ENCODE results near the gene MMP26. TPM values are rescaled to one million over a fixed set of nuclear protein-coding genes. Genes with fewer than 3 reads are reported as not detected.
"Not testable (repeated sequence)": the region's sequence is repeated elsewhere in the genome, so short reads cannot be mapped to it uniquely, and the experiment has no call there.

The MMP26 gene
- total RNA-seq, 1 donor from 2014 or later, result not detected

- not testable (repeated sequence) for DNase-seq (ENCODE audit: low spot score)
These were observed 18.3 kb downstream of the MMP26 start for GRCh38 chr11:4722616-4723534.

GRCh38 chr11:4727171-4727570 lies 22.6 kb downstream of the MMP26 start:
- DNase-seq (ENCODE audit: low spot score), result no peak

GRCh38 chr11:4740735-4741134 lies 36.2 kb downstream of the MMP26 start:
- no peak for DNase-seq (ENCODE audit: low spot score)

- no peak for DNase-seq (ENCODE audit: low spot score)
These were observed 43.9 kb downstream of the MMP26 start for GRCh38 chr11:4748438-4748837.

GRCh38 chr11:4751201-4751600 lies 46.6 kb downstream of the MMP26 start:
- DNase-seq (ENCODE audit: low spot score), result no peak

Other genes starting within 250 kb of the MMP26 start
- not detected for gene OR52K1, start 222.1 kb upstream of the MMP26 start, total RNA-seq
- not detected for gene OR52M1, start 159.6 kb upstream of the MMP26 start, total RNA-seq
- gene OR52I2, start 123.0 kb upstream of the MMP26 start, total RNA-seq, result not detected
- not detected for gene OR52I1, start 110.7 kb upstream of the MMP26 start, total RNA-seq
- 4.2 TPM for gene TRIM68, start 96.6 kb upstream of the MMP26 start, total RNA-seq
- not detected for gene OR51D1, start 67.3 kb upstream of the MMP26 start, total RNA-seq
- 1.5 TPM for gene OR51E1, start 60.8 kb upstream of the MMP26 start, total RNA-seq
- gene OR51E2, start 6.9 kb upstream of the MMP26 start, total RNA-seq, result not detected
- gene OR51F1, start 65.2 kb downstream of the MMP26 start, total RNA-seq, result not detected
- gene OR52R1, start 99.6 kb downstream of the MMP26 start, total RNA-seq, result not detected
- gene OR51F2, start 116.5 kb downstream of the MMP26 start, total RNA-seq, result not detected
- not detected for gene OR51S1, start 144.4 kb downstream of the MMP26 start, total RNA-seq
- not detected for gene OR51T1, start 177.1 kb downstream of the MMP26 start, total RNA-seq
- gene OR51A7, start 199.0 kb downstream of the MMP26 start, total RNA-seq, result not detected
- gene OR51G2, start 214.6 kb downstream of the MMP26 start, total RNA-seq, result not detected
- not detected for gene OR51G1, start 219.6 kb downstream of the MMP26 start, total RNA-seq
- not detected for gene OR51A4, start 242.8 kb downstream of the MMP26 start, total RNA-seq